DMS 273 (cell line): Measurements from ENCODE around the gene ZNF740.

ENCODE experiments used
- DNase-seq: peaks from one replicate; lab custom pipeline; 2025; ENCODE audit not compliant: unreplicated experiment; lab: John Stamatoyannopoulos, UW

Gene ZNF740

GRCh38 chr12:53212931-53213330 lies 32.4 kb downstream of the ZNF740 start:
- no peak for DNase-seq

DNA sequence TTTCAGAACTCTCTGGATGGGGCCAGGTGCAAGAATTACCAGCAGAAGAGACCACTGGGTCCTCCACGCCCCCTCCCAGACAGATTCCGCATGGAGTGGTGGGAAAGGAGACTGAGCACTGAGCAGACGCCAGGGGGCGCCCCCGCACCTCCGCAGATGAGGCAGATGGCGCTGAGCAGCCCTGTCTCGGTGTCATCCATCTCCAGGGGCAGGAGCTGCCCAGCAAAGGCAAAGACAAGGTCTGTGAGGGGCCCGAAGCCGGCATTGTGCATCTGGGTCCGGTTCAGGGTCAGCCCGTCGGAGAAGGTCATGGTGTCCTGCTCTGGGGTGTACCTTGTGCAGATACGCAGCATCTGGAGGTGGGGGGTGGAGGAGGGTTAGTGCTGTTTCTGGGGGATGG lies 32.8 kb downstream of the ZNF740 start:
- peak; percentile 87 for DNase-seq

DNA sequence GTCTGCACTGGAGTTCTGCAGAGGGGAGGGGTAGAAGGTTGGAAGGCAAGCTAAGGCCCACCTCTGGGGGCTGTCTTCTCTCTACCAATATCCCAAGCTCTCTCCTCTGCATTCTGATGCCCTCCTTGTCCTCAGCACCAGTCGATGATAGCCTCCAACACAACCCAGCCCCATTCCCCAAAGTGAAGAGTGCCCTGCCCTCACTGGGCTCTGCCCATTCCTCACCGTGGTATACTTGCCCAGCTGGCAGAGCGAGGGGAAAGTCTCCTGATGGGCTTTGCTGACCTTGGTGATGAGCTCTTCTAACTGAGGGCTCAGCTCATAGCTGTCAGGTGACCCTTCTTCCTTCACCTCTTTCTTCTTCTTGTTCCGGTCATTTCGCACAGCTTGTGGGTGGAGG lies 33.7 kb downstream of the ZNF740 start:
- DNase-seq: no peak

DNA sequence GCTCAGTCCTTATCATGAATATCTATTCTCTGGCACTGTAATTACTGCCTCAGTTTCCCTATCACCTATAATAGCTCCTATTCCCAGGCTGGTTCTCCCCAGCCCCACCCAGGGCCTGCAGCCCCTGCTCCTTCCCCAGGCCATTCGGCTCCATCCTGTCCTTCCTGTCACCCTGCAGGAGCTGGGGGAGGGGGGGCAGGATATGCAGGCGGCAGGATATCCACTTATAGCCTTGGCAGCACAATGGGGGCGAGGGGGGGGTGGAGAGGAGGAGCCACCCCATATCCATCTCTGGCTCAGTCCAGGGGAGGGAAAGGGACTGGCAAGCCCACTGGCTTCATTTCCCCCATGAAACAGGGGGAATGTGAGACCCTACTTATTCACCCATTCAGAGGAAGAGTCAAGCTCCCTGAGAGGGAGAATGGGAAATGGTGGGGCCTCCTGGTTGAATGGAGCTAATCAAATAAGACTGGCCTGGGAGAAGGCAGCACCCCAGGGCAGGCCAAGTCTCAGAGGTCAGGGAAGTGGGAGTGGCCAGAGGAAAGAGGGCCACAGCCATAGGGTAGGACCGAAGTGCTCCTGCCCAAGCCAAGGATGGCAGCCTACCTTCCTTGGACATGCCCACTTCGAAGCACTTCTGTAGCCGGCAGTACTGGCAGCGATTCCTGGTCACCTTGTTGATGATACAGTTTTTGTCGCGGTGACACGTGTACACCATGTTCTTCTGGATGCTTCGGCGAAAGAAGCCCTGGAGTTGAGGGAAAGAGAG lies 34.3 kb downstream of the ZNF740 start:
- no peak for DNase-seq

GRCh38 chr12:53215497-53215896 lies 35.0 kb downstream of the ZNF740 start:
- no peak for DNase-seq

DNA sequence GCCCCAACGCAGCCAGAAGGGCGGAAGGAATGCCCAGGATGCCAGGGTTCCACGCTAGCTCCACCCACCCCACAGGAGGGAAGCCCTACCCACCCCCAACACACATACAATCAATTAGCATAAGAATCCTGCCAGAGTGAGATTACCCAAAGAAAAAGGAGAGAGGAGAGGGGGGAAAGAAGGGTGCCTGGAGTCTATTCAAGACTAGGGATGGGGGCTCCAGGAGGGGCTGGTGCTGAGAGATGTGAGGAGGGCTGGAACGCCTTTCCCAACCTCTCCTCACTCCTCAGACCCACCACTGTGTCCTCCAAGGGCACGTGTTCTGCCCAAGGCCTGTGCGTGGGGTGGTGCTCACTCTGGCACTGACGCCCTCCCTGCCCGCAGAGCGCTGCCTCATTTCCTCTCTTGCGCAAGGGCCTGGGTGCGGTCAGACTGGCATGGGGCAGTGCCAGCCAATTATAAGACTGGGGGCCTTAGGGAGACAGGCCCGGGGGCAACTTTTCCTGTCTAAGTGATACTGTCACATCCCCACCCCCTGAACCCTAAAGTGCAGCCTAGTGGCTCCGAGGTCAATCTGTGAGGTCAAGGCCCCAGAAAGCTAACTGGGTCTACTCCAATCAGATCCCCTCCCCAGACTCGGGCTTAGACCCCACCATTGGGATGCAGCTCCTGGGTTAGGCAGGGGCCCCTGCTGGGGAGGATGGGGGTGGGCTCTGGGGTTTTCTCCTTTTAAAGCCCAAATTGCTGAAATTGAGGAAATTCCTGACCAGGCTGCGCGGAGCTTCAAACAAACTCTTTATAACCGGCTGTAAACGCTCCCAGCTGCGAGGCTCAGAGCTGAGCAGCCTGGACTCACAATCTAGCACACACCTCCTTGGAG lies 36.8 kb downstream of the ZNF740 start:
- no peak for DNase-seq

GRCh38 chr12:53217931-53218307 lies 37.4 kb downstream of the ZNF740 start:
- no peak for DNase-seq

- DNase-seq: no peak
These were observed 38.2 kb downstream of the ZNF740 start for GRCh38 chr12:53218551-53219291.

DNA sequence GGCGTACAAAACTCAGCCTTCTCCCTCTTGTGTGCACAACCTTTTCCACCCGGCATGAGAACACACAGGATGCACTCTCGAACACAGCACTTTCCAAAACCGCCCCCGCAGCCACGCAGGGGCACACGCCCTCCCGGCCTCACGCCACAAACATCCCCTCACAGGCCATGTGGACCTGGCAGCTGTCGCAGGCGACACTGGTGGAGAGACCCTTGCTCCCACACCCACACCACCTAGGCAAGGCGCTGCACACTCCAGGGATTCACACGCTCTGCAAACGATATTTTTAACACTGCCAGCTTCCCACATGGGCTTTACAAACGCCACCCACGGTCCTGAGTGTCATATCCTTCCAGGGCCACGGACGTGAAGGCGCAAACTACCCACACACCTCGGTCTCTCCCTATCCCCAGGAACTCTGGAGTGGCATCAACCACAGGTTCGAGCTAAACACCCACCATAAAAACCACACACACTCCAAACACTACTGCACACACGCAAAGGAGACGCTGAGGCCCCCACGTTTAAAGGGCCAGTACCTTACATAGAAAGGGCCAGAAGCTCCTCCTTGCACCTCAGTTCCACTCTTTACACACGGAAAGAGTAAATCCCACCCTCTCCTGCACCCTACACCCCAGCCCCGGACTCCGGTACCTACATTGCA lies 38.9 kb downstream of the ZNF740 start:
- DNase-seq: no peak

DNA sequence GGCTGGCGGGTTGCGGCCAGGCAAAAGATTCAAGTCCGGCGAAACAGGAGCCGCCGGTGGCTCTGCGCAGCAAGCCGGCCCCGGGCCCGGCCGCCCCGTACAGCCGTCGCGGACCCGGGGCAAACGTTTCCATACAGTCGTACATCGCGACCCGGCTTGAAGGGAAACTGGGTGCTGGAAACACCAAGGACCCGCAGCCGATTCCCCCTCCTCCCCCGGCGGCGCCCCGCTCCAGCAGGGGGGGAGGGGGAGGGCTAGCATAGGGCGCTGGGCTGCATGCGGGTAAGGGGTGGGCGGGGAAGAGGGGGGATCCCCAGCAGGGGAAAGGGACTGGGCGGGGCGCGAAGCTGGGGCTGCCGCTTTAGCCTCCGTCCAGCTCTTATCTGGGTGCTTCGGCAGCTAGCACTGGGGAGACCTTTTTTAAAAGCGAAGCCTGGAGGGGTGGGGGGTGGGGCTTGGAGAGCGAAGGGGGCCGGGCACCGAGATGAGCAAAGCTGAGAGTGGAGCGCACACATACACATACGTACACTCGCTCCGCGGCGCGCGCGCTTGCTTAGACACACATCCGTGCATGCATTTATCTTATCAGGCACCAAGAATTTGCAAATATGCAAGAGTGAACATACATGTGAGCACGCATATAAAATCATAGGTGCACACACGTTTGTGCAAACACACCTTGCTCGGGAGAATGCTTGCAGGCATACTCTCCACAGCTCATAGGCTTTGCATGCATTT lies 39.6 kb downstream of the ZNF740 start:
- no peak for DNase-seq

- DNase-seq: peak; percentile 94
These were observed 40.2 kb downstream of the ZNF740 start for GRCh38 chr12:53220694-53221202.

DNA sequence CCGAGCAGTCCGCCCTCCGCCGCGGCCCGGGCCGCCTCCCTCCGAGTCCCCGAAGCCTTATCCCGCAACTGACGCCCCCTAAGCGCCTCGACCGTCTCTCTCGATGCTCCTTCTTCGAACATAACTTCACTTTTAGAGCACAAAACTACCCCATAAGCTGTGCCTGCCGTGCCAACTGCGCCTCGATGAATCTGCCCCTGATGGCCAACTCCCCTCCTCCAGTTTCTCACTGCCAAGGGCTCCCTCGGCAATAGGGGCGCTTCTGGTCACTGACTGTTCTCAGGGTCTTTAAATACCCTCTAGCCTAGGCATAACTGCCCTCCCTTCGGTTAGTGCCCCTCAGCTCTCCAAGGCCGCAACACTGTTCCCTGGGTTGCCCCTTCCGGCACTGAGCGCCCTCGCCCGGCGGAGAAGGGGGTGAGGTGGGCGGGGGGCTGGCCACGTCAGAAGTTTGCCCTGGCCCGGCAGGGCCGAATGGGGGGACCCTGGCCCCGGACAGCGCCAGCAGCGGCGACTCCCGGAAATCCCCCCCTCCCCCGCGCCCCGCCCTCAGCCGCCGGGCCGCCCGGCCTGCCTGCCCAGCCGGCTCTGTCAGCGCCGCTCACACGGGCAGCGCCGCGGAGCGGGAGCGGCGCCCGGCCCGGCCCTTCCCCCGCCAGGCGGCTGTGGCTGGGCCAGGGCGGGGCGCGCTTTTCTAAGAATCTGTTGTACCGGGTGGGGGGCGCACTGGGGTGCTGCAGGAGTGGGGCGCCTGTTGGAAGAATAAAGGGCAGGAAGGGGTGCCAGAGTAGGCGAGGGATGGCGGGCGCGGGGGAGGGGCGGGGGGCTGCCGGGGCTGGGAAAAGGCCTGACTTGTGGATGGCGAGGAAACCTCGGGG lies 40.9 kb downstream of the ZNF740 start:
- peak; percentile 68 for DNase-seq

DNA sequence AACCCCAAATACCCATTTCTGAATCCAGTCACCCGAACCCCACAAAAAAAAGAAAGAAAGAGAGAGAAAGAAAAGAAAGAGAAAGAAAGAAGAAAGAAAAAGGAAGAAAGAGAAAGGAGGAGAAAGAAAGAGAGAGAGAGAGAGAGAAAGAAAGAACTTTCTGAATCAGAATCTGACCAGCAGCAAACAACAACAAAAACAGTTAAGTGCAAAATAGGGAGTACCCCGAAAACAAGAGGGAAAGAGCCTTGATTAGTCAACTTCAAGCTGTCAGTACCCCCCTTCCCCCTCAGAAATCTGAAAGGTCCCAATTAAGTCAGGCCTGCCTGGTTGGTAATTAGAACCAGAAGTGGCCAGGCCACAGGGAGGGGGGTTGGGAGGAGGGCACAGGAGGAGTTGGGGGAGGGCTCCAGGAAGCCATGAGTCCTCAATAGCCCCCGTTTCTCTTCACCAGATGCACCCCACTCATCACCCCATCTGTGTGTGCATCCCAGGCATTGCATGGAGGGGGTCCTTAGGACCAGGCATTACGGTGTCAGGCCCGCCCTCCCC lies 41.7 kb downstream of the ZNF740 start:
- DNase-seq: peak; percentile 28

DNA sequence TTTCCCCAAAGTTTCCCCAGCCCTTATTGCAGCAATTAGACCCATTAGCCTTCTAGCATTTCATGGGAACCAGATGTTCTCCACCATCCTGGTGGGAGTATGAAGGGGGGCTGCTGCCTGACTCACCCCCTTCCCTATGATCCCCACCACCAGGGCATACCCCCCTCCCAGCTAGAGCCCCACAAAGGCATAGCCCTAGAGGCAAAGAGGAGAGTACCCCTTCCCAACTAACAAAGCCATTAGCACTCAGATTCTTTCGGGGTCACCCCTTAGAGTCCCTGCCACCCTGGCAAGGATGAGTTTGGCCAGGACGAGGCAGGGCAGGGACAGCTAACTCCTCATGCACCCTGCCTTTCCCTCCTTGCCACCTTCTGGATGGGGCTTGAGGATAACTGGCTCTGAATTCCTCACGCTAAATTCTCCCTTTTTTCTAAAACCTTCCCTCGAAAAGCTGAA lies 42.3 kb downstream of the ZNF740 start:
- DNase-seq: no peak

DNA sequence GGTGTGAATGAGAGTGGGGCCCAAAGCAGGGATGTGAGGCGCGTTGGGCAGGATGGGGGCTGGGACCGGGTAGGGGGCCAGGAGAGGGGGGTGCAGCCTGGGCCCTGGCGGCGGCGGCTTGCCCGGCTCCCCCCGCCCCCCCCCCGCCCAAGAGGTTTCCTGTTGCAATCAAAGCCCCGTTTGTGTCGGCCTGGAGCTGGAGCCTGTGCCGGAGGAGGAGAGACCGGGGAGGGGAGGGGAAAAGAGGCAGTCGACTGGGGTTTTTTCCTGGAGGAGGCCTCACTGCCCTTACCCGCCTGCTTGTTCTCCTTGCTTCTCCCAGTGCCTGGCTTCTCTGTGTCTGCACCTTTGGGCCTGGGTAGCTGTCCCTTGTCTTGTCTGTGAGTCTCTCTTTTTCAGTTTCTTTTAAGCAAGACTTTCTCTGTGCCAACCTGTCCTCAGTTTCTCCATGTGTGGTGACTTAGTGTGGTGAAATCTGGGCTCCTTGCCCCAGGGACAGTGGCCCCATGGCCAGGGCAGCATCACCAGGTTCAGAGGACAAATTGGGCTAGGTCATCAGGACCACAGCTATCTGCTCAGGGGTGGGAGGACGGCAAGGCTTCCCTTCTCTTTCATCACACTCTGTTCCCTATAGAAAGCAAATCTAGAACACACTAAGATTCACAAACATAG lies 43.0 kb downstream of the ZNF740 start:
- peak; percentile 28 for DNase-seq

DNA sequence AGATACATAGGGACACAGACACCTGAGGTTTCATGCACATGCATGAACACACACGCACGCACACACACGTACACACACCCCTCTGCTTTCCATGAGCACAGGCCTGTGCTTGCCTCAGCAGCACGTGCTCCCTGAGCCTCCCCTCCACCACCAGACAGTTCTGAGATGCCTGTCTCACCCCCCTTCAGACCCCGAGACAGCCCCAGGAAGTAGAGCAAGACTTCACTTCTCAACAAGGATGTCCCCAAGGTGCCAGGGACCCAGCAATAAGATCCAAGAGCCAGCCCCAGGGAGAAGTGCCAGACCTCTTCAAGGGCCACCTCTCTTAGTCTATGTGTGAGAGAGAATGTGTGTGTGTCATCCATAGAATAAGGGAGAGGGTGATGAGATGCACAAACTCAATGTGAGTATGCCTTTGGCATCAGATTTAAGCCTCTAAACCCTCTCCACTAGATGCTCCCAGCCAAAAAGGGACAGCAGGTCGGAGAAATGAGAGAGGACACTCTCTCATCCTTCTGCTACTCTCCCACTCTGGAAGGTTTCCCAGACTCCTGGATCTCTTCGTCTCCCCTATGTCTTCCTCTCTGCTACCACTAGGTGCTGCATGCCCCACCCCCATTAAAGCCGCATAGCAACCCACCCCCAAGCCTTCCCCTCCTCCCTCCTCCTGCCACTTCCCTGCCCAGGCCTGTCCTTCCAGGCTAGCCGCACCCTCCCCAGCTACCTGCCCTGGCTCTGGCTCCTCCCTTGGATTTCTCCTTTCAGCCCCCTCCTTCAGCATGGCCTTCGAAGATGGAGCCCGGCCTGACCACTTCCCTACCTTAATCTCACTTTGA lies 43.8 kb downstream of the ZNF740 start:
- DNase-seq: peak; percentile 78

DNA sequence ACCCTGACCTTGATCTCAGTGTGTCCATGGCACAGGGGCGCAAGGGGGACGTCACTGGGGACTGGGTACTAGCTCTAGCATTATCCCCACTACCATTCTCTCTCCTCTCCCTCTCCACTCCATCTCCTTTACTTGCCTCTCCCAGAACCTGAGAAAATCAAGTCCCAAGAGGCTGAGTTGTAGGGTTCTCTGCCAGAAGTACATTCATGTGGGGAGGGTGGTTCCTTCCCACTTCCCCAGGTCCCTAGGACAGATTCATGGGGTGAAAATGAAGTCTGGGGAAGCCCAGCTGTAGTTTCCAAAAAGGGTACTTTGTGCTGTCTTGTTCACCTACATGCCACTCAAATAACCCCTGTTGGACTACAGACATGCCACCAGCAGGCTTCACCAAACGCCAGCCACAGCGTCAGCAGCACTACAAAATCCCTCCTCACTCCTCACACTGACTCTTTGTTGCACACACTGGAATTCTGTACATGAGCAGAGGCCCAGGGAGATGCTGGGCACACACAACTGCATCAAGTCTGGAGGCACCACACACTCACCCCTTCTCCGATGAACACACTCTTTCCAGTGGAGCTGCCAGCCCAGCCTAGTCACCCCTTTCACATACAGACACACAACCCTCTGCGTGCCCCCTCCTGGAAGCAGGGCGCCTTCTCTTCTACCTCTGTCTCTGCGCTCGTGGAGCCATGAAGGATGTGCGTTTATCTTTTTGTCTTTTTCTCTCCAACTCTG lies 44.5 kb downstream of the ZNF740 start:
- DNase-seq: no peak
